ENCODE data around the gene GOSR2.
"Not testable (repeated sequence)": the region's sequence is repeated elsewhere in the genome, so short reads cannot be mapped to it uniquely, and the experiment has no call there.

GOSR2 gene

GRCh38 chr17:46984341-46984740 lies 61.4 kb downstream of the GOSR2 start:
- TF ChIP-seq CTCF (IDR thresholded peaks at IDR 0.05; ENCODE audit: low read depth, low read length, missing control alignments): no peak
- no peak overlapping the region for H3K4me3 ChIP-seq (replicated peaks; ENCODE audit: low read depth, low read length)
- no peak for DNase-seq (ENCODE audit: extremely low read depth, low read depth)

- TF ChIP-seq CTCF (IDR thresholded peaks at IDR 0.05; ENCODE audit: low read depth, low read length, missing control alignments): no peak
- no peak for DNase-seq (ENCODE audit: extremely low read depth, low read depth)
- H3K4me3 ChIP-seq (replicated peaks; ENCODE audit: low read depth, low read length): no peak overlapping the region
Measured at GRCh38 chr17:46984892-46985291, 61.9 kb downstream of the GOSR2 start.

- no peak for TF ChIP-seq CTCF (IDR thresholded peaks at IDR 0.05; ENCODE audit: low read depth, low read length, missing control alignments)
- no peak overlapping the region for H3K4me3 ChIP-seq (replicated peaks; ENCODE audit: low read depth, low read length)
- no peak for DNase-seq (ENCODE audit: extremely low read depth, low read depth)
Measured at GRCh38 chr17:46986366-46986765, 63.4 kb downstream of the GOSR2 start.

- DNase-seq (ENCODE audit: extremely low read depth, low read depth); H3K4me3 ChIP-seq (replicated peaks; ENCODE audit: low read depth, low read length): not testable (repeated sequence)
Measured at GRCh38 chr17:46987927-46988326, 65.0 kb downstream of the GOSR2 start.

GRCh38 chr17:46989637-46990431 lies 66.9 kb downstream of the GOSR2 start:
- TF ChIP-seq CTCF (IDR thresholded peaks at IDR 0.05; ENCODE audit: low read depth, low read length, missing control alignments): no peak
- H3K4me3 ChIP-seq (replicated peaks; ENCODE audit: low read depth, low read length): no peak overlapping the region
- no peak for DNase-seq (ENCODE audit: extremely low read depth, low read depth)

- DNase-seq (ENCODE audit: extremely low read depth, low read depth): no peak
- no peak for TF ChIP-seq CTCF (IDR thresholded peaks at IDR 0.05; ENCODE audit: low read depth, low read length, missing control alignments)
- no peak overlapping the region for H3K4me3 ChIP-seq (replicated peaks; ENCODE audit: low read depth, low read length)
Measured at GRCh38 chr17:46991617-46992016, 68.7 kb downstream of the GOSR2 start.

Measured in HFF-Myc (cell line).